Stimulated activated CD8-positive, alpha-beta memory T cell treated with anti-CD3 and anti-CD28 coated beads, Interleukin-7, amount 100 ng/mL, for 24 hours (primary cell): ENCODE data around the gene WDR49.

Experiments used
- DNase-seq: peaks from one replicate; pipeline ENCODE4 v3.0.0-alpha.2; 2020; ENCODE audit warnings: low read depth

WDR49 gene

DNA sequence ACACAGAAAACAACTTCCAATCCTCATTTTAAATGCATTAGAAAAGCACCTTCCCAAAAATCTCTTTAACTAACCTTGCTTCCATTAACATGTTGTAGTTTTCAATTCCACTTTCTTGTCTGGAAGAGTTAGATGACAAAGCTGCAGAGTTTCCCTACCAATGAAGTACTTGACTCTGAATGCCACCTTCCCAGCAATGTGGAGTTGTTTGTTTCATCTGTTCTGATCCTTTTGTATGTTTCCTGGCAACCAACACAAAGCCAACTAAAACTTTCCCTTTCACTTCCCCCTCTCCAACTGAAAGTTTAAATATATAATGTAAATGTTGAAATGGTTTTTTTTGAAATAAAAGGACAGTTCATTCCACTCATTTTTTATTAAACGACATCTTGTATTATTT lies at the start of gene WDR49:
Gene WDR49 (minus strand): TSS at position 183 of the 400 bp plus-strand sequence. CDS start 517 bp downstream, outside the sequence.
- DNase-seq = no peak

DNA sequence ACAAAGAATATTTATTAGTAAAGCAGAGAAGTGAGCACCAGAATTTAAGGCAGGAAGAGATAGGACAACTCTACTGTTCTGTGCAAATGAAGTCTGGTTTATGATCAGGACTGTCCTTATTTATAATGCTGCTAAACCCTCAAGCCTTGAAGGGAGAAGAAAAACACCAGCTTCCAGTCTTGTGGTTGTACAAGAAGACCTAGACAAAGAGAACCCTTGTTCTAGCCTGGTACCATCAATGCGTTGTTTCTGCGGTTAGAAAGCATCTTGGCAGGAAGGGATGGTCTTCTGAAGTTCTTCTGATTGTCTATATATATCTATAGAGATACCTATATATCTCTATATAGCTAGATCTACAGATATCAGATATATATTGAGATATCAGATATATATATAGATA lies 47.2 kb upstream of the WDR49 start:
- DNase-seq = no peak

DNA sequence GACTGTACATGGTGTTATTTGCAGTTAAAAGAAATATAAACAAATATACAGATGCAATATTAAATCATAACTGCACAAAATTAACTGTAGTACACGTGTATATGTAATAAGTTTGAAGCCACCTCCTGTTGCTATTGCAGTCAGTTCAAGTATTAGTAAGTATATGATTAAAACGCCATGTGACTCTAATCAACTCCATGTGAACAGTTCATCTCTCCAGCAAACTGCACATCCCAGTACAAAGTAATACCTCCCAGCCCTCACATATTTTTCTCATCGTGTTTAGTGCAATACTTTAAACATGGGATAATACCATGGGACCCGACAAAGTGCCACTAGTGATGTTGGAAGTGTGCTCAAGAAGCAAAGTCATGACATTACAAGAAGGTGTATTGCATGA lies 46.3 kb upstream of the WDR49 start:
- no peak for DNase-seq

DNA sequence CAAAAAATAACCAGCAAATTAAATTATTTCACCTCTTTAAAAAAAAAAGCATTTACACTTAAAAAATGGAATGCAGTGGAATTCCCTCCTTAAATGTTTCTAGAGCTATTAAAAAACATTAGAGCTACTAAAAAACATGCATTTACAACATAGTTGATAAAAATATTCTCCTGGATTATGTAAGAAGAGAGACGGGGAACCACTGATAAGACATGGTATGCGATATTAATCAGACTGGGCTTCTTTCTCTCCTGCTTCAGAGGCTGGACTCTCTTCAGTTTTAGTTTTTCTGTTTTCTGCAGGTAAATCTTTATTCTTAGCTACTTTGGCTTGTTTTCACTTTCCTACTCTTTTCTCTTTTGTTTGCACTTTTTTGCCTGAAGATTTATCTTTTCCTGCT lies 40.4 kb upstream of the WDR49 start:
- DNase-seq = no peak

DNA sequence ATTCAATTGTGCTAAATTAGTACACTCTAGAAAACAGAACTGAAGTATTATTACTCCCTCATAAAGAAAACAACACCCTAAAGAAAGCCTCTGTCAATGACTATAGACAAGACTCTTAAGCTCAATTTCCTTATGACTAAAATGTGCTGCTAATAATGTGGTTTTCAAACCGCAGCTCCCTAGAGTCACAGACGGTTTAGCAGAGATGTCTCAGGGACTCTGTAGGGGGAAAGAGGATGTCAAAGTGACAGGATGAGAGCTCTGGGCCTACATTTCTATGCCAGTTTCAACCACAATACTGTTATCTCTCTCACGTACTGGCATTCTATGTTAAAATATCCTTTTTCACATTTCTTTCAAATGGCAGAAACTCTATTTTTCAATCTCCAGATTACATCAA lies 37.6 kb upstream of the WDR49 start:
- no peak for DNase-seq

DNA sequence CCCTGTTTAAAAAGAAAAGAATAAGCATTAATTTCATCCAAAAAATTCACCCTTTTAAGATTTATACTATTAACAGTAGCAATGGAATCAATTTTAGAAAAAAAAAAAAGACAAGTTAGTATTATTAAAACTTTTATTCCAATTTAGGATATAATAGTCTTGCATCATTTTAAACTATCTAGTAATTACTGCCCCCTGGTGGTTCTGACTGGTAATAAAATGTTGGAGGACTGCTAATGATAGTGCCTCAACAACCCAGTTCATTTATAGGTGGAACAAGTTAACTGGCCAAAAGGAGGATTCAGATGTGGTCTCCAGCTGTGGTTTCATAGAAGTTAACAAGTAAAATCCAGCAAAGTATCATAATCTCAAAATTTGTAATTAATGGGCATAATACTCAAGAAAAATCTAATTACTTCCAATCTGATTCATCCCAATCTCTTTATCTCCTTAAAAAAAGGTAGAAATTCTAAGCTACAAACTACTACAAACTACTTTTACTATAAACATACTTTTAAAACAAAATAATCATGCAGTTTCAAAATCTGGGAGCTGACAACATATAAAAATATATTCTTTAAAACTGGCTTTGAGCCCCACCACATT lies 30.7 kb upstream of the WDR49 start:
- DNase-seq = no peak

DNA sequence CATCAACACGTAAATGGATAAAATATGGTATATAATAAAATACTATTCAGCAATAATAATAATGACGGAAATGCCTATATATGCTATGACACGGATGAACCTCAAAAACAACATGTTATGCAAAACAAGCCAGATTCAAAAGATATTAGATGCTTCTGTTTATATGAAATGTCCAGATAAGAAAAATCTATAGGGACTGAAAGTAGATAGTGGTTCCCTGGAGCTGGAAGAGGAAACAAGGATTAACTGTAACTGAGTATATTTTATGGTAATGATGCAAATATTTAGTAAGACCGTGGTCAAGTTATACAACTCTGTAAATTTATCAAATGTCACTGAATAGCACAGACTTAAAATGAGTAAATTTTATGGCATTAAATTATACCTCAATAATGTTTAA lies 25.8 kb upstream of the WDR49 start:
- DNase-seq = no peak

DNA sequence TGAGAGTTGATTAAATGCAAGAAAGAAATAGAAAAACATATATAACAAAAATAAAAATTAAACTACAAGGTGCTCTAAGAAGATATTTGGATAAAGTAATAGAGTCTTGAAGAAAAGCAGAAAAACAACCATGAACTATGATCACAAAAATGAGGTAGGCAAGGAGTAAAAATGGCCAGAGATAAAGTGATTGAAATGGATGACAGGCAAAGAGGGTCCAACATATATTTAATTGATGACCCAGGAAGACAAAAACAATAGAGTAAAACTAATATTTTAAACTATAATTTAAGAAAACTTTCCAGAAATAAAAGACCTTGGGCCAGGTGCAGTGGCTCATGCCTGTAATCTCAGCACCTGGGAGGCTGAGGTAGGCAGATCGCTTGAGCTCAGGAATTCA lies 22.1 kb upstream of the WDR49 start:
- DNase-seq = no peak

DNA sequence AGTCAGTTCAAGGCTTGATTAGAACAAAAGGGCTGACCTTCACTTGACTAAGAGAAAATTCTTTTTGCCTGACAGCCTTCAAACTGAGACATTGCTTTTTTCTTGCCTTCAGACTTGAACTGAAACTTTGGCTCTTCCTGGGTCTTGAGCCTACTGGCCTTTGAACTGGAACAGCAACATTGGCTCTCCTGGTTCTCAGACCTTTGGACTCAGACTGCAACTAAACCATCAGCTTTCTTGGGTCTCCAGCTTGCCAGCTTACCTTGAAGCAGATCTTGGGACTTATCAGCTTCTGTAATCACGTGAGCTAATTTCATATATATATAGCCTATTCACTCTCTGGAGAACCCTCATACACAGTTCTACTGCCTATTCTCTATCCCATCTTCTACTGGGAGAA lies 19.5 kb upstream of the WDR49 start:
- no peak for DNase-seq

DNA sequence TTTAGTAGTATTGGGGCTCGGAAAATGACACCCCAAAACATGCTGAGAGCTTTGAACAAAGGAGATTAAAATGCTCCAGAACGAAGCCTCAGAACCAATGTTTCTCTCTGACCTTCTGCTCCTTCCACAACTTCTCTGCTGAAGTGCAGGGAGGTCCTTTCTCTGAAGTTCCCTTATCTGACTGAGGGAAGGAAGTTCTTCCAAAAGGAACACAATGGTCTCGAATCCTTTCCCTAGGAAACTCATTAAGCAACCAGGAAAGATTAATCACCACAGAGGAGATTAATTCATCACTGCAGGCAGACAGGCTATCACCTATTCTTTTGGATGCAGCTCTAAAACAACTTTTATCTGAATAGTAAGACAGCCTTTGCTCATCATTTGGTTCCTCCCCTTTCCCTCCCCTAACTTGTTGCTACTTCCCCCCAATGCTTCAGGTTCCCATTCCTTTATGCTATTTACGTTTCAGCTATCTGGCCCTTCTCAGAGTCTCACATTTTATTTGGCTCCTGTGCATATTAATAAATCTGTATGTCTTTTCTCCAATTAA lies 18.2 kb upstream of the WDR49 start:
- DNase-seq = no peak

DNA sequence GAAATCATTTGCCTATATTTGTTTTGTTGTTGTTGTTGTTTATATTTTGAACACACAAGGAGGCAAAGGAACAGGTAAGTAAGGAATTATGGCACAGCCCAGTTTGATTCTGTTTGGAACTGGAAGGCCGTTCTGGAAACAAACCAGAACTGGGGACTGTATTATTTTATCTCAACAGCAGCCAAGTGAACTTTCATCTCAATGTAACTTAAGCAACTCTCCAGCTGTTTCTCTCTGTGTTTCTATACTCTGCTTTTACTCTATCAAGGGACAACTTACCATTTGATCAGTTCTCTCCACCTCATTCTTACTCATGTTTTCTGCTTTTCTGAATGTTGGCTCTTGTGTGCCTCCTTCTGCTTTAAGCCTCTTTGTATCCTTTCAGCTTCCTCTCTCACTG lies 16.0 kb upstream of the WDR49 start:
- no peak for DNase-seq

DNA sequence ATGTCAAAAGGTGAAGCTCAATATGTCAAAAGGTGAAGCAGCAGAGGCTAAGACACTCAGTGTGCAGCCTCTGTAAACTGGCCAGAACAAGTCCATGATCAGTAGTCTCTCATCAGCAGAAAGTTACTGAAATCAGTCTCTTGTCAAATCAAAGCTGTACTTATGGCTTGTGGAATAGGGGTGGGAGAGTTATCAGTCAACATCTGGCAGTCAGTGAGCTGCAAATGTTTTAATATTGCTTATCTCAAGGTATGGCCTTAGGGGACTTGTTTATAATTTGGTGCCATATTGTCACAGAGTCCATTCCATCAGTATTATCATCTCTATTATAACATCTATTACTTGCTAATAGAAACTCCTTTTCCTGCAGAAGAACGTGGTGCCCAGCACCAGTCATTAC lies 14.9 kb upstream of the WDR49 start:
- no peak for DNase-seq

DNA sequence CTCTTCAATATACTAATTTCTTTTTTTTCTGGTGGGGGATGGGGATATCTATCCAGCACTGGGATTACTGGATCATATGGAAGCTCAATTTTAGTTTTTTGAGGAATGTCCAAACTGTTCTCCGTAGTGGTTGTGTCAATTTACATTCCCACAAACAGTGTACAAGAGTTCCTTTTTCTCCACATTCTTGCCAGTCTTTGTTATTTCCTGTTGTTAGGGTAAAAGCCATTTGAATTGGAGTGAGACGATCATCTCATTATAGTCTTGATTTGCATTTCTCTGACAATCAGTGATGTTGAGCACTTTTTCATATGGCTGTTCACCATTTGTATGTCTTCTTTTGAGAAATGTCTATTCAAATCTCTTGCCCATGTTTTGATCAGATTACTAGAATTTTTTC lies 12.8 kb upstream of the WDR49 start:
- no peak for DNase-seq

DNA sequence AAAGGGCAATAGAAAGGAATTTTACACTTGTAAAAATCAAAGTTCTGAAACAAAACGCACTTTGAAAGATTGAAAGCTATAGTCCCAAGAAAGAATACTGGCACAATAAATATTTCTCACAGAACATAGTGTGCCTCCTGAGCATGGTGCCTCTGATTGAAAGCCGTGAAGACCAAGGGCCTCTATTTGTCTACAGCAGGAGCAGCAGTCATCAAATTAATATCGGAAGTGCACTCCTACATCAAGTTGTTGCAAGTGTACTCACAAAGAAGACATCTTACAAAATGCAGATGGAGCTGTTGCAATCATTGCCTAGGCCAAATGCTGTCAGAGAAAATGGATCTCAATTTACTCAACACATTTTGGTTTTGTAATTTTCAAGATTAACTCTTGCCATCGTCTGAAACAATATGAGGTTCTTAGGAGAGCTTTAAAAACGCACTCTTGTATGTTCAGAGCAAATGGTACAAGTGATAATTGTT lies 9.2 kb upstream of the WDR49 start:
- no peak for DNase-seq

DNA sequence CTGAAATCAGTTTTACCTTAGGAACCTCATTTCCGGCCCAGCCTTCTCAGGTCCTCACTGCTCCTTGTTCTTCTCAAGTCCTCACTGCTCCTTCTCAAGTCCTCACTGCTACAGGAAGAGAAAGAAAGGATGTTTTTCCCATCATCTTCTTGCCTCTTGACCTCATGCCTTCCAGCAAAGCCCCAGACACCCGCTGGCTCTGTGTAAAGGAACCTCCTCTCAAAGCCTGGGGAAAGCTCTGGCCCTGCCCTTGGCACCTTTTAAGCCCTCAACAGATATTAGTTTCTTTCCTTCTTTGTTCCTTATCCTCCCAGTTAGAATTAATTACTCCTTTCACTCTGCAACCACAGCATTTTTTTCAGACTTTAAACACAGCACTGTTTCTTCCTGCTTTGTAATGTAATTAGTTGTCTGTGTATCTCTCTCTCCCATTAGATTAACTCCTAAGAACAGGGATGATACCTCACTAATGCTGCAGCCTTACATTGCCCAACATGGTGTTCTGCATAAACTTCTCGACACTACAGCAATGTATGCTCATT lies 4.0 kb upstream of the WDR49 start:
- no peak for DNase-seq

DNA sequence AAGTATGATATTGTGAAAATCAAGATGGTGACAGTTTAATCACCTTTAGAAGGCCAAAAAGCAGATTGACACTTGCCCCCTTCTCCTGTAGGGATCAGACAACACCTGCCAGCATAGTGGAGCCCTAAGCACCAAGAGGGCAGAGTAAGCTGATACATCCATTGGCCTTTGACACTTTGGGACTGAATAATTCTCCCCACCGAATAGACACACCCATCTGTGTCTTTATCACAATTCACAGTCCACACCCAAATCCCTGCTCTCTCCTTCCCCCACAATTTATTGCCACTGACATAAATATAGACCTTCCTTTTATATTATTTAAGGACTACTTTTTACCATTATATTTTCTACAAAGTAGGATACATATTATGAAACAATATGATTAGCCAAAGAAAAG lies 3.1 kb upstream of the WDR49 start:
- DNase-seq = no peak

DNA sequence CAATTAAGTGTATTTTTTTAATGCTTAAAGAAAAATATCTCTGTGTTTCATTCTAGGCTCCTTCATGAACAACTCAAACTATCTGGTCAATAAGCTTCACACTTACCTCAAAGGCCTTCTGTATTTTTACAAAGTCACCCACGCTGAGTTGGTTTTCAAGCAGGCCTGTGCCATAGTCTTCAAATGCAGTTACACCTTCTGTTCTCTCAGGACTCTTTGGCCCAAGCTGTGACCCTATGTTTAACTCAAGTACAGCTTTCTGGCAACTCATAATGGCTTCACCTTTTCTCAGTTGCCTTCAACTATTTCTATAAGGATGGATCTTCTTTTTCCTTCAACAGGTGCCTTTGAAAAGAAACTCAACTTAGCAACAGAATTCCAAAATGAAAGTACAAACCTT lies 587 bp downstream of the WDR49 start:
- DNase-seq = no peak

DNA sequence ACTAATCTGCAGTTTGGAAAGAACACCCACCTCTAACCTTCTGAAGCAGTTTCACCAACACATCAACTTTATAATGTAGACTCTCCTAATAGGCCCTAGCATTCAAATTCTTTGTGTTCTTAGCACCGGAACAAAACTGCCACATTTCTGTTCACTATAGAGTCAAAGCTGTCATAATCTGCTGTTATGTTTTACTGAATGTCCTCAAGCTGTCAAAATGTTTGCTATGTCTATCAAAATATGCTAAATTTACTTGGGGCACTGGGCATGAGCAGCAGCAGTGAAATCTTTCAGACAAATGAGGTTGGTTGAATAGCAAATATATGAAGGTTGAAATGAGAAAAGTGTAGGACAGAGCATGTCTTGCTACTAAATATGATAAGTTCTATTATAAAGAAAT lies 1.9 kb downstream of the WDR49 start:
- no peak for DNase-seq

DNA sequence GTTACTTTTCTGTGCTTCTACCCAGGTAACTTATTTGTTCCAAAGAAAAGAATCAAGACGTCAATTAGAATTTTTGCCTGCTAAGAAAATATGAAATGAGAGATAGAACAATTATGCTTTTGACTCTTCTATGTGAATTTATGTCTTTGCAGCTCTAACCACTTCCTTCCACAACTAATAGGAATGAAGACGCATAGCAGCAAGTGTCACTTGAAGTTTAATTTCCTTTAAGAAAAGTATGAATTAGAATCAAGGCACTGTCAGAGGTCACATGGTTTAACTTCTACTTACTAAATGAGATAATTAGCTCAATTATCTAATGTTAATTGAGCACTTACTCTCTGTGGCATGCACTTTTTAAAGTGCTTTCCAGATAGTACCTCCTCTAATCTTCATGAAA lies 3.3 kb downstream of the WDR49 start:
- no peak for DNase-seq

DNA sequence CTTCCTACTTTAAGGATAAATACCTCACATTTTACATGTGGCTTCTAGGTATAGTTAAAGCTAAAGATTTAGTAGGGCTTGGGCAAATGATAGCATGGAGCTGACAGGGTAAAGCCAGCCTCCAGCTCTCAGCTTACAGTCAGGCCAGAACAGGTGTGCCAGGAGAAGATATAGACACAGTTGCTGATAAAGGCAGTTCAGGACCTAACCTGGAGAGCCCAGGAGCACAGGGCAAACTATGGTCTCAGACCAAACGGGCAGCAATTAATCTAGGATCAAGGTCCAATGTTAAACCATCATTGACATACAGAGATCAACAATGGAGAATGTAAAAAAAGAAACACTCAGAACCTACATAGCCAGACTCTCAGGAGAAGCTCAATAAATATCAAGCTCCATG lies 4.0 kb downstream of the WDR49 start:
- DNase-seq = no peak

DNA sequence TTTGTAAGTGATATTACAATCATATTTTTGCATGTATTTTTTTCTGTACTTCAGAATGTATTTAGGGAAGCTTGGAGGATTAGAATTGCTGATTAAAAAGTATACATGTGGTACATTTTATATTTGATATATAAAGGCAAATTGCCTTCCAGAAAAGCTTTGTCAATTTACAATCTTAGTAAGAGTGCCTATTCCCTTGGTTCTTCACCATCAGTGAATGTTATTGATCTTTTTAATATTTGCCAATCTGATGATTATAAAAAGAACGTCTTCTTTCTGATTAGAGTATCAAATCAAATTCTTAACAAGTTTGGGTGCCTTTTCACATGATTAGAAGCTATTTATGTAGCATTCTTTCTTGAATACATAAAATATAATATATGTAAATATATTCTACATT lies 9.1 kb downstream of the WDR49 start:
- DNase-seq = no peak

DNA sequence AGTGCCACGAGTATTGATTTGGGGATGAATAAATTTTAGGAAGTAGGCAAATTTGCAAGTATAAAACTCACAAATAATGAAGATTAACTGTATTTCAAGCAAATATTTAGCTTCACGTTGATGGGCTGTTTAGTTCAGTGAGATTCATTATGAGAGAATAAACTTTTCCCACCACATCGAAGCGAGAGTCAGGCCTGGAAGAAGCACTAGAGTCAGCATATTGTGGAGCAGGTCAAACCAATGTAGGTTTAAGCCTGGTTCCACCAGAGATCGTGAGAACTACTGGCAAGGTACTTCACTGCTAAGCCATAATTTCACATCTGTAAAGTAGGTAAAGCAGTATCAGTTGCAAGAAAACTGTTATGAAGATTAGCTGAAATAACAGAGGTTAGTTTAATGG lies 22.3 kb downstream of the WDR49 start:
- DNase-seq = no peak

DNA sequence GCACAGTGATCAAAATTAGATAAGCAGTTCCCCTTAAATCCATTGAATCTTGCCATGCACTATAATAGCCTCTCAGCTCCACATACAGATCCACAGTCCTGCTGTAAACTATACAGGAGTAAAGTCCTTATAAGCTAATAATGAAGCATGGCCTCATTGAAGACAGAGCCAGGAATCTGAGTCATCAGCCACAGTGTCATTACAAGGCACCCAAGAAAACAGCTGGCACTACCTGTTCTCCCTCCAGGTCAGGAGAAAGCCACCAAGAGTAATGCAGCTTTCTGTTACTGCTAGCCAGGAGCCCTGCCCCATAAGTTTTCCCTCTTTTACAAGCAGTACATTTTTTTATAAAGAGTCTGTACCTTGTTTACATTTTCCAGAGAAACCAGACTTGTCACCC lies 27.3 kb downstream of the WDR49 start:
- no peak for DNase-seq

DNA sequence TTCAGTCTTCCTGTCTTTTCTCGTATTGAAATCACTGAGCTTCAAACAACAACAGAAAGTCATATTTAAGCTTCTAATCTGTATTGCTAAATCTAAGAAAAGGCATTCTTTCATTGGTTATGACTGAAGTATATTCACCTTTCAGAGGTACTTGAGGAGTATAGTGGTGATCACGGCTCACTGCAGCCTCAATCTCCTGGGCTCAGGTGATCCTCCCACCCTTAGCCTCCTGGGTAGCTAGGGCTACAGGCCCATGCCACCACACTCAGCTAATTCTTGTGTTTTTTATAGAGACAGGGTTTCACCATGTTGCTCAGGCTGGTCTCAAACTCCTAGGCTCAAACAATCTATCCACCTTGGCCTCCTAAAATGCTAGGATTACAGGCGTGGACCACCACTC lies 38.7 kb downstream of the WDR49 start:
- no peak for DNase-seq
